ENCODE measurements around the gene ATG14. TPM values are rescaled to one million over a fixed set of nuclear protein-coding genes. Genes with fewer than 3 reads are reported as not detected.

Gene ATG14
- total and polyA plus RNA-seq, 3 donors from 2014 or later, result 18.0 to 28.4 (median 23.5) TPM

DNA sequence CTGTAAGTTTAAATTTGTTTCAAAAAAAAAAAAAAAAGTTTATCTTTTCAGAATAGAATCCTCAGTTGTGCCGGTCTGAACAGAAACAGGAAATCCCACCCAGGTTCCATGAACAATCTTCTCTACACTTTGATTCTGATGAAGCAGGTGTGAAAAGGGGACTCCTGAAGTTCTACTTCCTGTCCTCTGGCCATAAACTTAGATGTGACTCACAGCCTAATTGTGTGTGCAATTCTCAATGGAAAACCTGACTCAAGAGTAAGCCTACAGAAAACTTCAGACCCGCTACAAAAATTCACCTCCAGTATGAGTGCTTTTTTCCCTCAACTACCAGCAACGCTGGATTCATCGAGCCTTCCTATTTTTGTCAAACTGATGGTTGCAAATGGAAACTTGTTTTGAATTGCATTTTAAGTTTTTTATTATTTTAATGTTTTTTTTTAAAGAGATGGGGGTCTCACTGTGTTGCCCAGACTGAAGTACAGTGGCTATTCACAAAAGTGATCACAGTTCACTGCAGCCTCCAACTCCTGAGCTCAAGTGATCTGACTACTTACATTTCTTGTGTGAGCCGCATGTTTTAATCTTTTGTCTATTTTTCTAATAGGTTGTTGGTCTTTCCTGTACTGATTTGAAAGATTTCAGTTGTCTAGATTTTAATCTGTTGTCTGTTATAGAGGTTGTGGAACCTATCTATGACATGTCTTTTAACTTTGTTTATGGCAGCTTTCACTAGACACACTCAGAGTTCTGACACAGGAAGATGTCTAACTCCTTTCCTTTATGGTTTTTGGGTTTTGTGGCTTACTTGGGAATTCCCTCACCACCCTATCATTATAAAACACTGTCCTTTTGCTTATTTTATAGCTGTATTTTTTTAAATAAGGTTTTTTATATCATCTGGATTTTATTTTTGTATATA is 37.6 kb downstream of the ATG14 start:
- H3K27ac ChIP-seq, result no peak overlapping the region
- H3K4me1 ChIP-seq, result no peaks in the 10 kb centered on the region
- H3K36me3 ChIP-seq (ENCODE audit: low read depth, missing control alignments), result no peaks in the 10 kb centered on the region
- TF ChIP-seq, protein P1, sequence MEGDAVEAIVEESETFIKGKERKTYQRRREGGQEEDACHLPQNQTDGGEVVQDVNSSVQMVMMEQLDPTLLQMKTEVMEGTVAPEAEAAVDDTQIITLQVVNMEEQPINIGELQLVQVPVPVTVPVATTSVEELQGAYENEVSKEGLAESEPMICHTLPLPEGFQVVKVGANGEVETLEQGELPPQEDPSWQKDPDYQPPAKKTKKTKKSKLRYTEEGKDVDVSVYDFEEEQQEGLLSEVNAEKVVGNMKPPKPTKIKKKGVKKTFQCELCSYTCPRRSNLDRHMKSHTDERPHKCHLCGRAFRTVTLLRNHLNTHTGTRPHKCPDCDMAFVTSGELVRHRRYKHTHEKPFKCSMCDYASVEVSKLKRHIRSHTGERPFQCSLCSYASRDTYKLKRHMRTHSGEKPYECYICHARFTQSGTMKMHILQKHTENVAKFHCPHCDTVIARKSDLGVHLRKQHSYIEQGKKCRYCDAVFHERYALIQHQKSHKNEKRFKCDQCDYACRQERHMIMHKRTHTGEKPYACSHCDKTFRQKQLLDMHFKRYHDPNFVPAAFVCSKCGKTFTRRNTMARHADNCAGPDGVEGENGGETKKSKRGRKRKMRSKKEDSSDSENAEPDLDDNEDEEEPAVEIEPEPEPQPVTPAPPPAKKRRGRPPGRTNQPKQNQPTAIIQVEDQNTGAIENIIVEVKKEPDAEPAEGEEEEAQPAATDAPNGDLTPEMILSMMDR (IDR thresholded peaks at IDR 0.05), result no peak
- no peak for TF ChIP-seq POLR2A (IDR thresholded peaks at IDR 0.05)
- no peaks in the 10 kb centered on the region for H3K9me3 ChIP-seq
- no peaks in the 10 kb centered on the region for H3K27me3 ChIP-seq
- H3K4me3 ChIP-seq, result no peak overlapping the region
- intact Hi-C loops (cut with DNase I; ENCODE audit: low total_unique reads), result no loop called here
- 69 to 80% methylated on average over 5 of the region's 5 CpGs for WGBS, 2 donors
- DNase-seq, result no peak

DNA sequence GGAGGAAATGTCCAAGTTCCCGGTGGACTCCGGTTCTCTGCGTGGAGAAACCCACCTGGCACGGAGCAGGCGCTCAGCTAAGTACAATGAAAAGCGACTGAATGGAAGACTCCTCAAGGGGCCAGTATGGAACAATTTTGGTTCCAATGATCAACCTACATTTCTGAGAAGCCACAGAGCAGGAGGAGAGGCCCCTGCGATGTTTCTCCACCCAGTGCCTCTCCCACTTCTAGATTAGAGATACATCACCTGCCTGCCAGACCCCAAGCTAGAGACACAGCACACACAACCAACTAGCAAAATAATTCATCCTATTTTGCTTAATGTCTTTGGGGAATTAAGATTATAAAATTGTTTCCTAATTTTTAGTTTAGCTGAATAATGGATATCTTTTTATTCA is 38.8 kb downstream of the ATG14 start:
- Histone ChIP-seq H3K9me3 (no peaks in the 10 kb centered on the region), H3K4me3 (no peak overlapping the region), H3K27me3 (no peaks in the 10 kb centered on the region), H3K27ac (no peak overlapping the region), H3K36me3 (ENCODE audit: low read depth, missing control alignments) (no peaks in the 10 kb centered on the region), H3K4me1 (no peaks in the 10 kb centered on the region)
- intact Hi-C loops (cut with DNase I; ENCODE audit: low total_unique reads), result no loop called here
- no peak for DNase-seq
- 84 to 91% methylated on average over 7 of the region's 7 CpGs for WGBS, 2 donors
- no peak for TF ChIP-seq POLR2A (IDR thresholded peaks at IDR 0.05)
- TF ChIP-seq, protein P1 (IDR thresholded peaks at IDR 0.05), result no peak

DNA sequence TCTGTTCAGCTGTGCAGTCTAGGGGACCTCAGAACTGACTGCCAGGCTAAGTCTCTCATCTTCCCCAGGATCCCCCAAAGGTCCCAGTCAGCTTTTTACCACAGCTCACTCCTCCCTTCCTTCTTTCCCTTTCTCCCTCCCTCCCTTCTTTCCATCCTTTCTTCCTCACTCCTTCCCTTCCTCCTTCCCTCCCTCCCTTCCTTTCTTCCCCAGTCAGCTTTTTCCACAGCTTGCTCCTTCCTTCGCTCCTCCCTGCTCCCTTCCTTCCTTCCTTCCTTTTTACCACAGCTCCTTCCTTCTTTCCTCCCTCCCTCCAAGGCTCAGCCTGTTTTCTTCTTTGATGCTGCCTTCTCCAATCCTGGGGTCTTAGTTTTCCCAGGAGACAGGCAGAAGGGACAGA is 39.2 kb downstream of the ATG14 start:
- 95 to 100% methylated on average over 1 of the region's 1 CpG for WGBS, 2 donors

DNA sequence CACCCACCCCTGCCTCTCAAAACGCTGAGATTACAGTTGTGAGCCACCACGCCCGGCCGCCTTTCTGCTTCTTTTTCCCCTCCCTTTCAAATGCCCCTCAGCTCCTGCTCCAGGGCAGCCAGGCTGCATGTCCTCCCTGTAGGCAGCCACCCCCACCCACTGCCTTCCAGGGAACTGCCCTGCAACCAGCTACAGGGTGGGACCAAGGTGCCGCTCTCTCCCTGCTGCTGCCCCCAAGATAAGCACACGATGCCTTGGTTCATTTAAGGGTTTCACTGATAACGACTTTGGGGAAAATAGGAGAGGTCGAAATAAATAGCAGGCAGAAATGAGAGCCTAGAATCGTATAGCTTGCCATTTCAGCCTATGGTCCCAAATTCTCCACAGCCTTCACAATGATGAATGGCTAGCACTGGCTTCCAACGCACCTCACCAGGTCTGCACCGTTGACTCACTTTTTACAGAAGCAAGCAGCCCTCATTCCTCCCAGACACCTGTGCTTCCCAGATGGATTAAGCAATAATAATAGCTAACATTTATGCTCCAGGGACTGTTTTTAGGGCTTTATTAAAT is 40.7 kb downstream of the ATG14 start:
- TF ChIP-seq POLR2A (IDR thresholded peaks at IDR 0.05), result no peak
- TF ChIP-seq, protein P1 (IDR thresholded peaks at IDR 0.05), result no peak
- no peak for DNase-seq
- Histone ChIP-seq H3K4me1 (no peaks in the 10 kb centered on the region), H3K27ac (no peak overlapping the region), H3K36me3 (ENCODE audit: low read depth, missing control alignments) (no peaks in the 10 kb centered on the region), H3K4me3 (no peak overlapping the region), H3K9me3 (no peaks in the 10 kb centered on the region), H3K27me3 (no peaks in the 10 kb centered on the region)
- intact Hi-C loops (cut with DNase I; ENCODE audit: low total_unique reads), result no loop called here
- 71 to 78% methylated on average over 11 of the region's 11 CpGs for WGBS, 2 donors

More for the DNA sequence above, 39.2 kb downstream of the ATG14 start:
- no peak overlapping the region for H3K4me3 ChIP-seq
- no peaks in the 10 kb centered on the region for H3K27me3 ChIP-seq
- no peaks in the 10 kb centered on the region for H3K9me3 ChIP-seq
- intact Hi-C loops (cut with DNase I; ENCODE audit: low total_unique reads), result no loop called here
- no peak for DNase-seq
- TF ChIP-seq POLR2A (IDR thresholded peaks at IDR 0.05), result no peak
- TF ChIP-seq, protein P1 (IDR thresholded peaks at IDR 0.05), result no peak
- no peak overlapping the region for H3K27ac ChIP-seq
- no peaks in the 10 kb centered on the region for H3K4me1 ChIP-seq
- no peaks in the 10 kb centered on the region for H3K36me3 ChIP-seq (ENCODE audit: low read depth, missing control alignments)

Measured in testis (tissue), 3 donors.